ENCODE measurements around the gene DCTN5.
"Not testable (repeated sequence)": the region's sequence is repeated elsewhere in the genome, so short reads cannot be mapped to it uniquely, and the experiment has no call there.

DCTN5 gene

DNA sequence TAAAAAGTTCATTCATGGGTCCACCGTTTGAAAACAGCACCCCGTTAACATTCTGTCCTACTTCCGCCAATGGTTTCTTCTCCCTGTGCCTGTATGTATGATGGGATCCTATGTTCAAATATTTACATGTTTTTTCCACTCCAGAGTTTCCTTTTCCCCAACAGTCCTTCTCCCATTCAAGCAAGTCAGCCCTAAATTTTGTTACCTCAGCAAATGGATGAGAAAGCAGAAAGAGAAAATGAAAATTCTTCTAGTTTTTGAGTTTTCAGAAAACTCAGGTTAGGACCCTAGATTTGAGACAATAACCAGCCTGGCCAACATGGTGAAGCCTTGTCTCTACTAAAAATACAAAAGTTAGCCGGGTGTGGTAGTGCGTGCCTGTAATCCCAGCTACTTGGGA lies 75.2 kb downstream of the DCTN5 start:
- TF ChIP-seq POLR2A (IDR thresholded peaks at IDR 0.05; ENCODE audit: low read length) = no peak
- no peak for TF ChIP-seq GATA1 (IDR thresholded peaks at IDR 0.05; ENCODE audit: low read depth, low read length)
- DNase-seq = no peak

DNA sequence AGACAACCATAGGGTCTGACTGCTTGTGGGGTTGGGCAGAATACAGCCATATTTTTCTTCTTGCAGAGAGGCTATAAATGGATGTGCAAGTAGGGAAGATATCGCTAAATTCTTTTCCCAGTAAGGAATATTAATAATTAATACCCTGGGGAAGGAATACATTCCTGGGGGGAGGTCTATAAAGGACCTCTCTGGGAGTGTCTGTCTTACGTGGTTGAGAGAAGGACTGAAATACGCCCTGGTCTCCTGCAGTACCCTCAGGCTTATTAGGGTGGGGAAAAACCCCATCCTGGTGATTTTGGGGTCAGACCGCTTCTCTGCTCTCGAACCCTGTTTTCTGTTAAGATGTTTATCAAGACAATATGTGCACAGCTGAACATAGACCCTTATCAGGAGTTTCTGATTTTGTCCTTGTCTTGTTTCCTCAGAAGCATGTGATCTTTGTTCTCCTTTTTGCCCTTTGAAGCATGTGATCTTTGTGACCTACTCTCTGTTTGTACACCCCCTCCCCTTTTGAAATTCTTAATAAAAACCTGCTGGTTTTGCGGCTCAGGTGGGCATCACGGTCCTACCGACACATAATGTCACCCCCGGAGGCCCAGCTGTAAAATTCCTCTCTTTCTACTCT lies 81.5 kb downstream of the DCTN5 start:
- DNase-seq = not testable (repeated sequence)

DNA sequence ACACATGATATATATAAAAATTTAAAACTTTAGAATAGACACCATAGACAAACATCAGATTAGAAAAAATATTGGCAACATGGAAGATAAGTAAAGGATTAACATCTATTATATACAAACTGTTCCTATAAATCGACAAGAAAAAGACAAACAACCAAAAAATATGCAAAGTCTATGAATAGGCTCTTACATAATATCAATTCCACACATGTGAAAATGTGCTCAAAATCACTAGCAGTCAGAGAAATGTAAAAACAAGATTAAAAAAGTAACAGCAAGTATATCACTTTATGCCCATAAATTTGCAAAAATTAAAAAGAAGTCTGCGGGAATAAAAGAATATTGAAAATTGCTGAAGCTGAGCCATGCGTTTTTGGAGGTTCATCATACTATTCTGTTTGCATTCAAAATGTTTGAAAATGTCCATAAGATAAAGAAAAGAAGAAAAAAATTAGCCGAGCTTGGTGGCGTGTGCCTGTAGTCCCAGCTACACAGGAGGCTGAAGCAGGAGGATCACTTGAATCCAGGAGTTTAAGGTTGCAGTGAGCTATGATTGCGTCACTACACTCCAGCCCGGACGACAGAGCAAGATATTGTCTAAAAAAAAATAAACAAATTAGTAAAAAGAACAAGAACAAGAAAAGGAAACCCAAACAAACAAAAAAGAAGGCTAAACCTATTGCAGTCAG lies 83.0 kb downstream of the DCTN5 start:
- DNase-seq = no peak
- TF ChIP-seq POLR2A (IDR thresholded peaks at IDR 0.05; ENCODE audit: low read length) (no peak), GATA1 (IDR thresholded peaks at IDR 0.05; ENCODE audit: low read depth, low read length) (no peak)

DNA sequence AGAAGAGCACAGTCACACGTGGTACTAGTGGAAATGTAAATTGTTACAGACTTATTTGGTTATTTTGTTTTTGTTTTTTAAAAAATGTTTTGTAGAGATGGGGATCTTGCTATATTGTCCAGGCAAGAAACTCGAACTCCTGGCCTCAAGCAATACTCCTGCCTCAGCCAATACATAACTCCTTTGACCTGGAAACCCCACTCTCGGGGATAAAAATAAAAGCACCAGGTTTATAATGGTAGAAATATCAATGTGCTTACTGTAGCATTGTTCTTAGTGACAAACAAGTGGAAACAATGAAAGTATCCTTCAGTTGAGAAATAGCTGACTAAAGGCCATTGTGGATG lies 83.5 kb downstream of the DCTN5 start:
- no peak for DNase-seq
- TF ChIP-seq POLR2A (IDR thresholded peaks at IDR 0.05; ENCODE audit: low read length) (no peak), GATA1 (IDR thresholded peaks at IDR 0.05; ENCODE audit: low read depth, low read length) (no peak)

DNA sequence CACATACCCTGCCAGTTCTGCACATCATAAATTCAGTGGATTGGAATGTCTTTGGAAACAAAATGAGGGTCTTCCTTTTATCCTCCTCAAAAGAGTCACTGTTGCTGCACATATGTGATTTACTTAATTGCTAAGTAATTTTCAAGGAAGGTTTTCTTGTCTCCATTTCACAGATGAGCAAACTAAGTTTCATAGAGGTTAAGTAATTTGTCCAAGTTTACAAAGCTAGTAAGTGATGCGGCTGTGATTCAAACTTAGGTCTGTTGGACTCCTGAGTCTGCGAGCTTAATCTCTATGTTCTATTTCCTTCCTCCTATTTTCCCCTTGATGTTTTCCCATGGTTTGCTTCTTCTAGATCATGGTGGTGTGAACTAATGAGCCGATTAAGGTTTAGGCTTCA lies 85.4 kb downstream of the DCTN5 start:
- DNase-seq = no peak
- TF ChIP-seq POLR2A (IDR thresholded peaks at IDR 0.05; ENCODE audit: low read length) (no peak), GATA1 (IDR thresholded peaks at IDR 0.05; ENCODE audit: low read depth, low read length) (no peak)
